Panc1 (cell line): ENCODE data around the gene PRF1.

Source experiments
- CTCF ChIP-seq: fragments of 450-650 bp; IDR thresholded peaks from 2 replicates; pipeline ENCODE4 v1.5.1; 2017; ENCODE audit warnings: mild to moderate bottlenecking
- POLR2AphosphoS5 ChIP-seq: IDR thresholded peaks from 2 replicates; pipeline ENCODE4 v1.6.1; 2012; ENCODE audit warnings: mild to moderate bottlenecking, low read depth, low read length, moderate library complexity
- REST ChIP-seq, 2 experiments: IDR thresholded peaks; 2 replicates each; pipeline ENCODE4 v1.6.1; 2011 to 2012; ENCODE audit warnings: low read depth in 2 of 2, control low read depth in 1 of 2, low read length in 1 of 2, mild to moderate bottlenecking in 1 of 2, moderate library complexity in 1 of 2; ENCODE audit not compliant: insufficient read depth in 1 of 2
- SIN3A ChIP-seq: IDR thresholded peaks from 2 replicates; pipeline ENCODE4 v1.6.1; 2012; ENCODE audit warnings: low read depth, mild to moderate bottlenecking, low read length, moderate library complexity, borderline replicate concordance; ENCODE audit not compliant: insufficient read depth
- TCF7L2 ChIP-seq: IDR thresholded peaks from 2 replicates; pipeline ENCODE4 v1.6.1; 2011; ENCODE audit warnings: mild to moderate bottlenecking, low read depth, low read length, inconsistent platforms

- TF ChIP-seq CTCF (no peak), REST (IDR thresholded peaks at IDR 0.05; ENCODE audit: insufficient read depth in 1 of 2, low read depth in 2 of 2, low read length in 1 of 2) (no peak), POLR2AphosphoS5 (no peak), TCF7L2 (no peak), SIN3A (no peak)
Observed at GRCh38 chr10:70576803-70577517, 25.6 kb downstream of the PRF1 start.
